GM21723 (cell line): Measurements from ENCODE around the gene TMEM126B.
"Not testable (repeated sequence)": the region's sequence is repeated elsewhere in the genome, so short reads cannot be mapped to it uniquely, and the experiment has no call there.

Experiments
- ATAC-seq: cut with Tn5 transposase; IDR thresholded peaks from one replicate; pipeline ENCODE4 v1.9.1; 2021; ENCODE audit warnings: mild to moderate bottlenecking, moderate library complexity; ENCODE audit not compliant: unreplicated experiment

Gene TMEM126B

DNA sequence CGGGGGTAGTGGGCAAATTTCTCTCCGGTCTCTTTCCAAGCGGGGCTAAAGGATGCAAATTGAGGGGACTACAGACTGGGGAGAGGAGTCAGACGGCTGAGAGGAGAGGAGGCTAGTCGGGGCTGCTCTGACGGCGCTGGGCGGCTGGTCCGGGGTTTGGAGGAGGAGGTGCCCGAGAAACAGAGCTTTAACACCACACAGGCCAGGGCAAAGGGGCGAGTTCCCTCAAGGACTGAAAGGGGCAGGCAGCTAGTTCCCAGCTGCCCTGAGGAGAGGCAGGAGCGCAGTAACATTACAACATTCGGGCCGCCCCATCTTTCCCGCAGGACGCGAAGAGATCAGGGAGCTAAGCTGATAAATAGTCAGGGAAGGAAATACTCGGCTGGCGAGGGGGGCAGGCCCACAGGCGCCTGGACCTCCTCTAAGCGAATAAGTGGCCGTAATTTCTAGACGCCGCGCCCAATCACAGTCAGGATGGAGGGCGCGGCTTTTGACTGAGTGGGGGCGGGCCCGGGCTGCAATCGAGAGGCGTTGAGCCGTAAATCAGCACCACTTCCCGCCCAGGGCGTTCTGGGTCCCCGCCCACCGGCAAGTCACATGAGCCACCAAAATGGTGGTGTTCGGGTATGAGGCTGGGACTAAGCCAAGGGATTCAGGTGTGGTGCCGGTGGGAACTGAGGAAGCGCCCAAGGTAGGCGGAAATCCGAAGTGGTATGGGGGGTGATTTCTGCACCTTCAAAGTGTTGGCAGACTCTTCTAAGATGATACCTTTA lies at the start of gene TMEM126B:
Gene TMEM126B (plus strand): TSS at position 596 of the 773 bp plus-strand sequence. CDS start 15 bp downstream, at position 611.
- peak; percentile 99 for ATAC-seq

DNA sequence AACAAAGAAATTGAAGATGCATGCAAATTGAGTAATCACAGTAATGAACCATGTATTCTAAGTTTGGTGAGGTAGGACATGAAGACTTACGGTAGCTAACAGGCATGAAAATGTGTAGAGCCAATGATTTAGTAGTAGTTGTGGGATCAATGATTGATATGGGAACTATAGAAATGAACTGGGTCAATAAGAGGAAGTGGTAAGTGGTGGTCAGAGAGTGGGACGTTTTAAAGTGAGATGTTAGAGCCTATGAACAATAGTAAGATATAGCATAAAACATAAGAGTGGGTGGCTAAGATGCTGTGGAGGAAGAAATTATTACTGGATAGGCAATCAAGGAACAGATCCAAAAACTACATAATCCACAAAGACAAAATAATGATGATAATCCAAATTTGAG lies 46.3 kb upstream of the TMEM126B start:
- ATAC-seq = no peak

DNA sequence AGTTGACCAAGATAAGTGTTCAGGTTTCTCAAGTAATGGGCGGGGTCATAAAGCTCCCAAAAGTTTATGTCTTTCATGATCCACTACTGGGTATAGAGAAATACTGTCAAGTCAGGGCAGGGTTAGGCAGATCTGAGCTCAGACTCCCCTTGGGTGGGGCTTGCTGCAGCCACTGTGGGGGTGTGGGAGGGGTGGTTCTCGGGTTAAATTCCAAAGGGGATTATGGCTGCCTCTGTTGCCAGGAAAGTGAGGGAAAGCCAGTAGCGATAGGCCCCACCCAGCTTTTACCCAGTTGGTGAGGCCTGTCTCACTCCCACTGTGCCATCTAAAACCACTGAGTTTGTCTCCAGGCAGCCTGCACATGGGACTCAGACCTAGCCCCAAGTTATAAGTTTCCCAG lies 39.0 kb upstream of the TMEM126B start:
- ATAC-seq = no peak

DNA sequence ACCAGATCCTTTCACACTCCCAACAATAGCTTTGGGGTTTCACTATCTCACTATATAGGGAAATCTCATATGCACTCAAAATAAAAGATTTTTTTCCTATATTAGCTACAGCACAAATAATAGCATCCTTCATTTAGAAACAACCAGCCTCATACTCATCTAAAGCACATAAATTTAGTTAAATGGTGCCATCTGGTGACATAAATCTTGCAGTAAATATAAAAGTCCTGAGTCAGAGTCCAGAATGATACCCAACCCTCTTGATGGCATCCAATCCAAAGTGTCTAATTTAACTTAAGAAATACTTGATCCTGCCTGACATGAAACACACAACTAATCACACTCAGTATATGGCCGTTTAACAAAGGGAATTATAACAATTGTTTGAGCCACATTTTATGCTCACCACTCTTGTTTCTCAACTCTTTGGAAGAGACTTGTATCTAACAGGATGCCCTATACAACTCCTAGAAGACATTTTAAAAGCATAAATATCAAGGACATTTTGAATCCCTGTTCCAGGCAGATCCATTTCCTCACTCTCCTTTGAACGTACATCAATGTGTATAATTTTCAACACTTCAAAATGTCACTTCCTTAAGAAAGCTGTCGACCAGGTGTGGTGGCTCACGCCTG lies 37.4 kb upstream of the TMEM126B start:
- peak; percentile 56 for ATAC-seq

DNA sequence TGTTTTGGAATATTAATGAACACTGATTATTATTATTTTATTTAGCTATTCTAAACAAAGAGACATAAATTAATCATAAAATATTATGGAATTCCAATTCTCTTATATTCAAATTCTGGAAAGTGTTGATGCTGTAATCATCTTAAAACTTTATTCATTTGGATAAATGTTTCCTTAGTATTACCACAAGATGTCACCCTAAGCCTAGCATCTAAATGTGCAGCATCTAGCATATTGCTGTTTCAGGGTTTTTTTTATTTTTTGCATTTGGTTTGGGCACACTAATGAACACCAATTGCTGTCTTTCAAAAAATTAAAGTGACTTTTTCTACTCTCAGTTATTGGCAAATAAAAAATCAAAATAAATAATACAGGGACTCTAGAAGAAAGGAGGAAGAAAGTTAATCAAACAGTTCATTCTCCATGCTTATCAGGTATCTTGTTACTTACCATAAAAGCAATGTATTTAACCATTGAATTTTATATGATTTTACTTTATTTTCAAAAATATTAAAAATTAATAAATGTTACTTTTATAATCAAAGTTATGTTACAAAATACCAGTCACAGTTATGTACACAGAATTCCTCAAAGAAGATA lies 33.0 kb upstream of the TMEM126B start:
- ATAC-seq = no peak

DNA sequence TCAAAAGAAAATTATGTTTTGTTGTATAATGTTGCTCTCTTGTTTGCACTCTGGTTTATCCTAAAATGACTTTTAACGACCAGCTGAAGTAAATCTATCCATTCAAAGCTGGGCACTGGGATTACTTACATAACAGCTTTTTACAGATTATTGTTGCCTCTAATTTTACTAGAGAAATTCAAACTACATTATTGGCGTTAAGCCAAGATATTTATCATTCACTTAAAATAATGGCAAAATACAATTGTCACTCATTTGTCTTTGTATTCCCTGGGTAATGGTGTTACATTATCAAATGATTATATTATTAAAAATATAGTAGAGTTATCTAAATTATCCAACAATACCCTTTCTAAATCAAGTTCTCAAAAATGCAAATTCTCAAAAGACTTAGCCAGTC lies 31.5 kb upstream of the TMEM126B start:
- ATAC-seq = no peak

DNA sequence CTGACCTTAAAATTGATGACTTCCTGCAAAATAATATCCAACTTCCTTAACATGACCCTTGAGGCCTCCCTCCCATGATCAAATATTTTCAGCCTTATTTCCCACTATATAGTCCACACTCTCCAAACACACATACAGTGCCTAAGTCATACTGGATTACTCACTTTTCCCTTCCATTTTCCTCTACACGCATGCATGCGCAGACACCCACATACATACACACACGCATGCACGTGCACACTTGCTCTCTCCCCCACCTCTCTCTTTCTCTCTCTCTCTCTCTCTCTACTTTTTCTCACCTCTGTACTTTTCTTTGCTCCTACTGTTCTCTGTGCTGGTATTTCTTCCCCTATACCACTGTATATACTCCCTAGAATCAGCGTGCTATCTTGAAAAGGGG lies 29.3 kb upstream of the TMEM126B start:
- ATAC-seq = no peak

DNA sequence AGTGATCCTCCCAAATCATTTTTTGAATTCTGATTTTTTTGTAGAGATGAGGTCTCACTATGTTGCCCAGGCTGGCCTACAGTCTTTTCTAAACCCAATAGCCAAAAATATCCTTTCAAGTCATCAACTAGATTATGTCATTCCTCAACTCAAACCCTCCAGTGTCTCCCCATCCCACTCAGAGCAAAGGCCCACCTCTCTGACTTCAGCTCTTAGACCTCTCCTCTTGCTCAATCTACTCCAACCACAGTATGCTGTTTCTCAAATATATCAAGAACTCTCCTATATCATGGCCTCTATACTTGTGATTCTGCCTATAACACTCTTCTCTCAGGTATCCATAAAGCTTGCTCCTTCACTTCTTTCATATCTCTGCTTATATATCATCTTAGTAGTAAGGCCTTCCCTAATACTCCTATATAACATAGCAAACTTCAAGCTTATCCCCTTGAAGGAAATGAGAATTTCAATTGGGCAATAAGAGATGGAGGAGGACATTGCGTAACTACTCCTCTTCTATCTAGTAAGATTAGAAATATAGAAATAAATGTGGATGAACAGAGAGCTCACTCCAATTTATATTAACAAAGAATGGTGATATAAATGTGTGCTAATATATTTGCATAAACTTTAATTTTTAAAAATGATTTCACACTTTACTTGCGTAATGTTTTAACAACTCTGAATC lies 25.7 kb upstream of the TMEM126B start:
- ATAC-seq = no peak

DNA sequence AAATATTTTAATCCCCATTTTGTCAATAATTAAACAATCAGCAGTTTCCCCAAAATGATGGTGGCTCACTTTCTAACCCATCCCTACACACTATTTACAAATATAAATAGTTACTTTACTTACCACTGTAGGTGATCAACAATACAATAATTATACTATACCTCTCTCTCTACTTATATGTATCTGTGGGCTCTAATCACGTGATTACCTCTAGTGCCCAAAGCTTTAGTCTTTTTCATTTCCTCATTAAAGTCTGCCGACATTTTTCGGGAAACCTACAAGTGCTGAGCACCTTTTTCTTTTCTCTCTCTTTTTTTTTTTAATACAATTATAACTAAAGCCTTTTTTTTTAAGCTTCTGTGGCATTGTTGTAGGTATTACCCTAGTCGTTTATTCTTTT lies 25.2 kb upstream of the TMEM126B start:
- ATAC-seq = no peak

DNA sequence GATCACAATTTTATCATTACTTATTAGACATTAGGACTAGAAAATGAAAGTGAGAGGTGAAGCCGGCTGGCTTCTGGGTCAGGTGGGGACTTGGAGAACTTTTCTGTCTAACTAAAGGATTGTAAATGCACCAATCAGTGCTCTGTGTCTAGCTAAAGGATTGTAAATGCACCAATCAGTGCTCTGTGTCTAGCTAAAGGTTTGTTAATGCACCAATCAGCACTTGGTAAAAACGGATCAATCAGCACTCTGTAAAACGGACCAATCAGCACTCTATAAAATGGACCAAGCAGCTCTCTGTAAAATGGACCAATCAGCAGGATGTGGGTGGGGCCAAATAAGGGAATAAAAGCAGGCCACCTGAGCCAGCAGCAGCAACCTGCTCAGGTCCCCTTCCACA lies 22.2 kb upstream of the TMEM126B start:
- not testable (repeated sequence) for ATAC-seq

DNA sequence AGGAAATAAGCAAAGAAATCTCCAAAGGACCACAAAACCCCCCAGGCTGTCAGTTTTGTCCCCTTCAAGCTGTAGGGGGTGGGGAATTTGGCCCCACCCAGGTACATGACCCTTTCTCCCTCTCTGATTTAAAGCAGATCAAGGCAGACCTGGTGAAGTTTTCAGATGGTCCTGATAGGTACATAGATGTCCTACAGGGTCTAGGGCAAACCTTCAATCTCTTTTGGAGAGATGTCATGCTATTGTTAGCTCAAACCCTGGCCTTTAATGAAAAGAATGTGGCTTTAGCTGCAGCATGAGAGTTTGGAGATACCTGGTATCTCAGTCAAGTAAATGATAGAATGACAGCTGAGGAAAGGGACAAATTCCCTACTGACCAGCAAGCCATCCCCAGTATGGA lies 19.8 kb upstream of the TMEM126B start:
- not testable (repeated sequence) for ATAC-seq

DNA sequence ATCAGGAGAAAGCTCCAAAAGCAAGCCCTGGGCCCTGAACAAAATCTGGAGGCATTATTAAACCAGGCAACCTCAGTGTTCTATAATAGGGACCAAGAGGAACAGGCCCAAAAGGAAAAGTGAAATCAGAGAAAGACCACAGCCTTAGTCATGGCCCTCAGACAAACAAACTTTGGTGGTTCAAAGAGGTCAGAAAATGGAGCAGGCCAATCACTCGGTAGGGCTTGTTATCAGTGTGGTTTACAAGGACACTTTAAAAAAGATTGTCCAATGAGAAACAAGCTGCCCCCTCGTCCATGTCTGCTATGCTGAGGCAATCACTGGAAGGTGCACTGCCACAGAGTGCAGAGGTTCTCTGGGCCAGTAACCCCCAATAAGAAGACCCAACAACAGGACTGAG lies 19.1 kb upstream of the TMEM126B start:
- not testable (repeated sequence) for ATAC-seq

DNA sequence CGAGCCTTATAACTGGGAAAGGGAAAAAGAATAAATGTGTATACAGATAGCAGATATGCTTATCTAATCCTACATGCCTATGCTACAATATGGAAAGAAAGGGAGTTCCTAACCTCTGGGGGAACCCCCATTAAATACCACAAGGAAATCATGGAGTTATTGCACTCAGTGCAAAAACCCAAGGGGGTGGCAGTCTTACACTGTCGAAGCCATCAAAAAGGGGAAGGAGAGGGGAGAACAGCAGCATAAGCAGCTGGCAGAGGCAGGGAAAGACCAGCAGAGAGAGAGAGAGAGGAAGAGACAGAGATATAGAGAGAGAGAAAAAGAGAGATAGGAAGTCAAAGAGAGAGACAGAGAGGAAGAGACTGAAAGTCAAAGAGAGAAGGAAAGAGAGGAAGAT lies 16.8 kb upstream of the TMEM126B start:
- ATAC-seq = not testable (repeated sequence)

DNA sequence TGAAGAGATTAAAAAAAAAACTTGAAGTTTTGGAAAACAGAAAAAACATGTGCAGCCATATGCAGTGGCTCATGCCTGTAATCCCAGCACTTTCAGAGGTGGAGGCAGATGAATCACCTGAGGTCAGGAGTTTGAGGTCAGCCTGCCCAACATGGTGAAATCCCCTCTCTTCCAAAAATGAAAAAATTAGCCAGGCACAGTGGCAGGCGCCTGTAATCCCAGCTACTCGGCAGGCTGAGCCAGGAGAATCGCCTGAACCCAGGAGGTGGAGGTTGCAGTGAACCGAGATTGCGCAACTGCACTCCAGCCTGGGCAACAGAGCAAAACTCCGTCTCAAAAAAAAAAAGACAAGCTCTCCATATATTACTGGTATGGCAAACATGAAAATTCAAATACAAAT lies 8.9 kb upstream of the TMEM126B start:
- no peak for ATAC-seq

DNA sequence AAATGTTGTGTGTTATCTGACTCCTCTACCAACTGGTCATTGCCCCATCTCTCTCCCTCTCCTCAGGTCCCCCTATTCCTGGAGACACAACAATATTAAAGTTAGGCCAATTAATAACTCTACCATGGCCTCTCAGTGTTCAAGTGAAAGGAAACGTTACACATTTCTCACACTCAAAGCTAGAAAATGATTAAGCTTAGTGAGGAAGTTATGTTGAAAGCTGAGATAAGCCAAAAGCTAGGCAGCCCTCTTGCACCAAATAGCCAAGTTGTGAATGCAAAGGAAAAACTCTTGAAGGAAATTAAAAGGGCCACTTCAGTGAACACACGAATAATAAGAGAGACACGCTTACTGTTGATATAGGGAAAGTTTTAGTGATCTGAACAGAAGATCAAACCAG lies 8.1 kb upstream of the TMEM126B start:
- ATAC-seq = no peak

DNA sequence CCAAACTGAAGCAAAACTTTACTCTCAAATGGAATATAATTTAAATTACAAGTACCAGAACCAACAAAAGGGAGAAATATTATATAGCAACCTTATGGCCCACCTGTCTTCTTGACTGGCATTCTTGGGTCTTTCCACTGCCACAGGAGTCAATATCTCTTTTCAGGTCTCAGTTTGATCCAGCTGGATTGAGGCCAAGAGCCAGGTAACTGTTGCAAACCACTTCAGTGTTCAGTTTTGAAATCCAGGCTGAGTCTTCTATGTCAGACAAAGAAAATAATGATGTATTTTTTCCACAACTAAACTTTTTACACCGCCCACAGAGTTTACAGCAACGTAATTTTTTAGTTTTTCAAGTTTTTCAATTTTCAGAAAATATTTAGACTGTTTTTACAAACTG lies 1.9 kb upstream of the TMEM126B start:
- ATAC-seq = no peak

DNA sequence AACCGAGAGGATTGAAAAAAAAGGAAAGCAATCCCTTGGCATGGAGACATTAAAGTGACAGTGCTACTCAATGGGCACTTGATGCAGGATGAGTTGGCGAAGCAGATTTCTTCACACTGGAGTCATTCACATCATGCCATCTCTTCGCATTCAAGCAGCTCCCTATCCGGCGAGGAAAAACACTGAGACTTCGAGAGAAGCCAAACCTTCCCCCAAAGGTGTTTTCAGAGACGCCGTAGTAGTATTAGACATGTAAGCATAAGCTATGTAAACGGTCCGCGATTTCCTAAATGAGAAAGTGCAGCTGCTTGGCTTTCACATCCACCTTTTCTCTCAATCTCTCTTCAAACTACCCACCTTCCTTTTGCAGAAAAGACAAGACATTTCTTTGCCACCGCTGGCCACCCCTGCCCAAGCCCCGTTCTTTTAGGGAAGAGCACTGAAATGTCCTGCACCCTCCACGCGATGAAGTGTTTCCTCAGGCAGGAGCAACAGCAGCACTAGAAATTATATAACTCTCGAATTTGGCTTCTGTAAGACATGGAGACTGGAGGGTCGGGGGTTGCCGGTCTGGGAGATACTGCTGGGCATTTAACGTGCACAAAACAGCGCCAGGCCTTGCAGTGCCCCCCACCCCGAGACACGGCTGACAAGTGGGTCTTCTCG lies 928 bp upstream of the TMEM126B start, which contains the start of gene DLG2:
Gene DLG2 (minus strand): TSS at position 13 of the 666 bp plus-strand sequence.
- ATAC-seq = peak; percentile 4

DNA sequence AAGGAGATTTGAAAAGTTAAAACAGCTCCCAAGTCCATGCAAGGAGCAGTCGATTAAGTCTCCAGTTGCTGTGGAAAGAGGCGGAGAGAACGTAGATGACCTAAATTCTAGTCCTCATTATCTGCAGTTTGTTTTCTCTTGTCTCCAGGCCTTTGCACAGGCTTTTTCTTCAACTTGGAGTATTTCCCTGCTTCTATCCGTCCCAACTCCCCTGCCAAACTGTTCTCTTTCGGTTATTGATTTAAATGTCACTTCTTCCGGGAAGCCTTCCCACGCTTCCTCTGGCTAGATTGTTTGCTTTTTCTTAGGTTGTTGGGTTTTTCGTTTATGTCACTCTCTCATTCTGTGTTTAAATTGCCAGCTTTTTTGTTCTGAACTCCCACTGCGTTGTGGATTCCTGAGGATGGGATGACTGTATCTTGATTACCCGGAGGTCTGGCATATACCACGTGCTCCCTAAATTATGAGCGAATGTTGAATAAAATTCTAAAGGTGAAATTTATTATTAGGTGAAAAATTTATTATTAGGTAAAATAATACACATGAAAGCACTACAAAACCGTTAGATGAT lies 463 bp downstream of the TMEM126B start:
- ATAC-seq = peak; percentile 15

DNA sequence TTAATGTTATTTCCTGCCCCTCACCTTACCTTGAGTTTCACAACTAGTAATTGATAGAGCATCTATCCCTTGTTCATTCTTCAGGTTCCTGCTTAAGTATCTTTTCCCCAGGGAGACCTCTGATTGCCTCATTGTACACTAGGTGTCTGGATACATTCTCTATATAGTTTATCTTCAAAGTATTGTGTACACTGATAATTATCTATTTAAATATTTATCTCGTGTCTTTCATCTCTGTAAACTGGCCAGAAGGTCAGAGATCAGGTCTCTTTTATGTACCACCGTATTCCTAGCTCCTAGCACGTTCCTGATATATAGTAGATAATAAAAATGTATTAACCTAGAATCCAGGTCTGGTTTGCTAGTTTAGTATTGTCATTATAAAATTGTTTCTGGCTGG lies 6.4 kb downstream of the TMEM126B start:
- ATAC-seq = no peak

DNA sequence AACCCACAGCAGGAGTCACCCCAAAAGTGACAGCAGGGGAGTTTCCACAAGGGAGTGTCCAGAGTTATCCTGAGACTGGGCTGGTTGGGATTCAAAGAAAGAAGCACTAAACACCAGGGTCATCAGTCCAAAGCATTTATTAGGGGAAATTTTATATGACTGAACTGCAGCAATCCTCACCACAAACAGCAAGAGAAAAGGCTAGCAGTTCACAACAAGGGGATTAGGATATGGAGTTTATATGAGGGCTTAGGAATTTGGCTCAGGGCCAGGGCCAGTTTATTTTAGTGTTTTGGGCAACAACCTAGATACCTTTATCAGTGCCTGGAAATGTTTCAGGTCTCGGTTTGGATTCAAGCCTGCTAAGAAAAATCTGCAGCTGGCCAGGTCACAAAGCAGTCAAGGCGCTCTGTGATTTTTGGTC lies 14.8 kb downstream of the TMEM126B start:
- no peak for ATAC-seq

DNA sequence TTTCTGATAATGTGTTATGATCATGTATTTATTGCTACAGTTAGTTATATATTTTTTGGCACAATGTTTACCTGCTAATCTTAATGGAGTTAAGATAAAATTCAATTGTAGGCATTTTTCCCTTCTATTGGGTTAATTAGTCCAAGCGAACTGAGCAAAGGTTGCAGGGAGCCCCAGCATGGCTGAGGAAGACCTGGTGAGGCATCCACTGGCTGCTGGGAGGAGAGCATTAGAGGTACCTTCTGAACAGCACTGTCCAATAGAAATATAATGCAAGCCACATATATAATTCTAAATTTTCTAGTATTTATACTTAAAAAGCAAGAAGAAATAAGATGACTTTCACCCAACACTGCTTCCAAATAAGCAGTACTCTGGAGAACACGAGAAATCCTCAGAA lies 18.7 kb downstream of the TMEM126B start:
- ATAC-seq = peak; percentile 9
